Measurements from ENCODE around the gene SLC17A9.
A peak's percentile ranks its signal among the peaks of the same experiment; 100 is the strongest.

The SLC17A9 gene

GRCh38 chr20:62949153-62949821, 3.2 kb upstream of the SLC17A9 start:
- no peak overlapping the region for H3K4me3 ChIP-seq
- H3K9ac ChIP-seq: no peak overlapping the region
- peaks cover 29 to 48% (median 37%) of the 10 kb centered on the region in 10 experiments for H3K4me1 ChIP-seq
- no peak for TF ChIP-seq Cebpa-rat (IDR thresholded peaks at IDR 0.05)
- peaks cover 4 to 20% (median 17%) of the 10 kb centered on the region in 11 experiments; a peak in 19 of 22 replicates for H3K9me3 ChIP-seq (replicated peaks in 1 of 11)
- H3K27me3 ChIP-seq: no peaks in the 10 kb centered on the region
- peaks cover 18 to 68% (median 30%) of the 10 kb centered on the region in 11 experiments; a peak in 16 of 22 replicates for H4K20me1 ChIP-seq
- H3K27ac ChIP-seq: no peak overlapping the region
- peak overlapping the region in 3 of 11 experiments; percentile 7 to 12 (median 11); a peak in 2 of 22 replicates for H3K4me2 ChIP-seq
- peaks cover 64 to 69% (median 67%) of the 10 kb centered on the region in 11 experiments for H3K36me3 ChIP-seq

GRCh38 chr20:62949962-62950361, 2.5 kb upstream of the SLC17A9 start:
- no peak for TF ChIP-seq Cebpa-rat (IDR thresholded peaks at IDR 0.05)
- Histone ChIP-seq H3K36me3 (peaks cover 57 to 63% (median 60%) of the 10 kb centered on the region in 11 experiments), H3K4me3 (no peak overlapping the region), H3K4me1 (peaks cover 36 to 55% (median 44%) of the 10 kb centered on the region in 10 experiments), H3K27ac (no peak overlapping the region), H3K4me2 (peak overlapping the region in 5 of 11 experiments; percentile 7 to 33 (median 12); a peak in 5 of 22 replicates), H3K27me3 (no peaks in the 10 kb centered on the region), H3K9ac (no peak overlapping the region), H3K9me3 (replicated peaks in 1 of 11) (peaks cover 4 to 20% (median 17%) of the 10 kb centered on the region in 11 experiments; a peak in 19 of 22 replicates), H4K20me1 (peaks cover 18 to 68% (median 33%) of the 10 kb centered on the region in 11 experiments; a peak in 20 of 22 replicates)

- Histone ChIP-seq H3K9me3 (replicated peaks in 1 of 11) (peaks cover 4 to 20% (median 17%) of the 10 kb centered on the region in 11 experiments; a peak in 19 of 22 replicates), H3K27ac (no peak overlapping the region), H3K27me3 (no peaks in the 10 kb centered on the region), H3K9ac (no peak overlapping the region), H3K4me1 (peaks cover 44 to 63% (median 52%) of the 10 kb centered on the region in 10 experiments), H3K4me3 (no peak overlapping the region), H4K20me1 (peaks cover 20 to 68% (median 37%) of the 10 kb centered on the region in 11 experiments; a peak in 21 of 22 replicates), H3K36me3 (peaks cover 51 to 60% (median 55%) of the 10 kb centered on the region in 11 experiments), H3K4me2 (peak overlapping the region in 5 of 11 experiments; percentile 97 to 100 (median 100); a peak in 3 of 22 replicates)
- TF ChIP-seq Cebpa-rat (IDR thresholded peaks at IDR 0.05): no peak
Observed at GRCh38 chr20:62950741-62951140, 1.8 kb upstream of the SLC17A9 start.

GRCh38 chr20:62951143-62951895, 1.2 kb upstream of the SLC17A9 start:
- H3K9me3 ChIP-seq (replicated peaks in 1 of 11): peaks cover 4 to 20% (median 17%) of the 10 kb centered on the region in 11 experiments; a peak in 19 of 22 replicates
- peaks cover 51 to 60% (median 54%) of the 10 kb centered on the region in 11 experiments for H3K36me3 ChIP-seq
- no peaks in the 10 kb centered on the region for H3K27me3 ChIP-seq
- H4K20me1 ChIP-seq: peaks cover 20 to 68% (median 37%) of the 10 kb centered on the region in 11 experiments; a peak in 21 of 22 replicates
- peaks cover 50 to 69% (median 57%) of the 10 kb centered on the region in 10 experiments for H3K4me1 ChIP-seq
- H3K4me3 ChIP-seq: peak overlapping the region in 4 of 10 experiments; percentile 58 to 84 (median 72); a peak in 5 of 20 replicates
- no peak for TF ChIP-seq Cebpa-rat (IDR thresholded peaks at IDR 0.05)
- peak overlapping the region in 8 of 11 experiments; percentile 77 to 92 (median 86); a peak in 10 of 22 replicates for H3K9ac ChIP-seq
- H3K27ac ChIP-seq: peak overlapping the region in 6 of 11 experiments; percentile 80 to 94 (median 88); a peak in 9 of 22 replicates
- H3K4me2 ChIP-seq: peak overlapping the region; percentile 97 to 100 (median 100)

- no peaks in the 10 kb centered on the region for H3K27me3 ChIP-seq
- peaks cover 4 to 20% (median 17%) of the 10 kb centered on the region in 11 experiments; a peak in 19 of 22 replicates for H3K9me3 ChIP-seq (replicated peaks in 1 of 11)
- H4K20me1 ChIP-seq: peaks cover 25 to 68% (median 37%) of the 10 kb centered on the region in 11 experiments; a peak in 21 of 22 replicates
- H3K9ac ChIP-seq: peak overlapping the region; percentile 77 to 92 (median 87)
- TF ChIP-seq Cebpa-rat (IDR thresholded peaks at IDR 0.05): no peak
- peak overlapping the region; percentile 43 to 94 (median 87) for H3K27ac ChIP-seq
- H3K4me3 ChIP-seq: peak overlapping the region; percentile 58 to 84 (median 76)
- H3K4me2 ChIP-seq: peak overlapping the region; percentile 97 to 100 (median 100)
- peaks cover 51 to 60% (median 54%) of the 10 kb centered on the region in 11 experiments for H3K36me3 ChIP-seq
- H3K4me1 ChIP-seq: peaks cover 56 to 75% (median 63%) of the 10 kb centered on the region in 10 experiments
Observed at GRCh38 chr20:62951896-62952372, 575 bp upstream of the SLC17A9 start.

- Histone ChIP-seq H3K36me3 (peaks cover 51 to 60% (median 54%) of the 10 kb centered on the region in 11 experiments), H3K4me2 (peak overlapping the region; percentile 97 to 100 (median 100)), H4K20me1 (peaks cover 29 to 68% (median 39%) of the 10 kb centered on the region in 11 experiments; a peak in 21 of 22 replicates), H3K4me3 (peak overlapping the region; percentile 58 to 84 (median 76)), H3K9ac (peak overlapping the region; percentile 82 to 92 (median 87)), H3K9me3 (replicated peaks in 1 of 11) (peaks cover 4 to 16% (median 13%) of the 10 kb centered on the region in 11 experiments; a peak in 19 of 22 replicates), H3K27me3 (no peaks in the 10 kb centered on the region), H3K4me1 (peaks cover 57 to 88% (median 76%) of the 10 kb centered on the region in 10 experiments), H3K27ac (peak overlapping the region; percentile 80 to 94 (median 87))
- no peak for TF ChIP-seq Cebpa-rat (IDR thresholded peaks at IDR 0.05)
Observed at GRCh38 chr20:62952968-62953838, 694 bp downstream of the SLC17A9 start.

GRCh38 chr20:62953839-62954703, 1.6 kb downstream of the SLC17A9 start:
- H4K20me1 ChIP-seq: peaks cover 38 to 68% (median 47%) of the 10 kb centered on the region in 11 experiments; a peak in 21 of 22 replicates
- peaks cover 1 to 8% (median 4%) of the 10 kb centered on the region in 11 experiments; a peak in 19 of 22 replicates for H3K9me3 ChIP-seq (replicated peaks in 1 of 11)
- H3K4me1 ChIP-seq: peaks cover 66 to 95% (median 85%) of the 10 kb centered on the region in 10 experiments
- H3K4me3 ChIP-seq: peak overlapping the region; percentile 58 to 84 (median 76)
- no peak for TF ChIP-seq Cebpa-rat (IDR thresholded peaks at IDR 0.05)
- H3K9ac ChIP-seq: peak overlapping the region; percentile 82 to 92 (median 87)
- H3K27me3 ChIP-seq: no peaks in the 10 kb centered on the region
- H3K4me2 ChIP-seq: peak overlapping the region; percentile 97 to 100 (median 100)
- peaks cover 47 to 59% (median 52%) of the 10 kb centered on the region in 11 experiments for H3K36me3 ChIP-seq
- peak overlapping the region; percentile 80 to 94 (median 87) for H3K27ac ChIP-seq
